ENCODE data around the gene P2RX6.
"Not testable (repeated sequence)": the region's sequence is repeated elsewhere in the genome, so short reads cannot be mapped to it uniquely, and the experiment has no call there.

The P2RX6 gene

GRCh38 chr22:21034989-21035388 lies 20.0 kb downstream of the P2RX6 start:
- no peak overlapping the region for H3K27ac ChIP-seq (ENCODE audit: low read depth in 2 of 2, low read length in 2 of 2)
- H3K27me3 ChIP-seq (ENCODE audit: control insufficient read depth in 2 of 2, insufficient read depth in 2 of 2, low read length in 2 of 2): peaks cover 5% of the 10 kb centered on the region in 2 donors
- H3K9ac ChIP-seq (ENCODE audit: low read depth in 1 of 2, low read length in 2 of 2): no peak overlapping the region
- no peaks in the 10 kb centered on the region for H3K9me3 ChIP-seq (ENCODE audit: control insufficient read depth in 2 of 2, low read length in 2 of 2)
- peaks cover 0 to 7% of the 10 kb centered on the region in 2 donors for H3K4me1 ChIP-seq (ENCODE audit: control insufficient read depth in 2 of 2, insufficient read depth in 2 of 2, low read length in 2 of 2)
- H3K36me3 ChIP-seq (ENCODE audit: control insufficient read depth in 2 of 2, insufficient read depth in 2 of 2, low read length in 2 of 2): no peaks in the 10 kb centered on the region
- no peak overlapping the region for H3K4me3 ChIP-seq (ENCODE audit: low read length in 2 of 2)

- no peaks in the 10 kb centered on the region for H3K36me3 ChIP-seq (ENCODE audit: control insufficient read depth in 2 of 2, insufficient read depth in 2 of 2, low read length in 2 of 2)
- no peak overlapping the region for H3K27ac ChIP-seq (ENCODE audit: low read depth in 2 of 2, low read length in 2 of 2)
- H3K9ac ChIP-seq (ENCODE audit: low read depth in 1 of 2, low read length in 2 of 2): no peak overlapping the region
These were observed 23.4 kb downstream of the P2RX6 start for GRCh38 chr22:21038405-21038804.

DNA sequence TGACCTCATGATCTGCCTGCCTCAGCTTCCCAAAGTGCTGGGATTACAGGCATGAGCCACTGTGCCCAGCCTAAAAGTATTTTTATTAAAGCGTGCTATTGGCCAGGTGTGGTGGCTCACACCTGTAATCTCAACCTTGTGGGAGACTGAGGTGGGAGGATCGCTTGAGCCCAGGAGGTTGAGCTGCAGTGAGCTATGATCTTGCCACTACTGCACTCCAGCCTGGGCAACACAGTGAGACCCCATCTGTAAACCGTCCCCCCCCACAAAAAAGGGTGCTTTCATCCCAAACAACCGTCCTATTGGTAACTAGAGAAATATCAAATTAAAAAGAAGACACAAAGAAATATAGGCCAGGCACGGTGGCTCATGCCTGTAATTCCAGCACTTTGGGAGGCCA lies 24.2 kb downstream of the P2RX6 start:
- not testable (repeated sequence) for H3K9ac ChIP-seq (ENCODE audit: low read depth in 1 of 2, low read length in 2 of 2); H3K27ac ChIP-seq (ENCODE audit: low read depth in 2 of 2, low read length in 2 of 2); H3K9me3 ChIP-seq (ENCODE audit: control insufficient read depth in 2 of 2, low read length in 2 of 2); H3K36me3 ChIP-seq (ENCODE audit: control insufficient read depth in 2 of 2, insufficient read depth in 2 of 2, low read length in 2 of 2); H3K27me3 ChIP-seq (ENCODE audit: control insufficient read depth in 2 of 2, insufficient read depth in 2 of 2, low read length in 2 of 2); H3K4me1 ChIP-seq (ENCODE audit: control insufficient read depth in 2 of 2, insufficient read depth in 2 of 2, low read length in 2 of 2); H3K4me3 ChIP-seq (ENCODE audit: low read length in 2 of 2)

More at GRCh38 chr22:21038405-21038804, 23.4 kb downstream of the P2RX6 start:
- H3K9me3 ChIP-seq (ENCODE audit: control insufficient read depth in 2 of 2, low read length in 2 of 2): no peaks in the 10 kb centered on the region
- H3K27me3 ChIP-seq (ENCODE audit: control insufficient read depth in 2 of 2, insufficient read depth in 2 of 2, low read length in 2 of 2): no peaks in the 10 kb centered on the region
- no peak overlapping the region for H3K4me3 ChIP-seq (ENCODE audit: low read length in 2 of 2)
- H3K4me1 ChIP-seq (ENCODE audit: control insufficient read depth in 2 of 2, insufficient read depth in 2 of 2, low read length in 2 of 2): peaks cover 0 to under 1% of the 10 kb centered on the region in 2 donors

DNA sequence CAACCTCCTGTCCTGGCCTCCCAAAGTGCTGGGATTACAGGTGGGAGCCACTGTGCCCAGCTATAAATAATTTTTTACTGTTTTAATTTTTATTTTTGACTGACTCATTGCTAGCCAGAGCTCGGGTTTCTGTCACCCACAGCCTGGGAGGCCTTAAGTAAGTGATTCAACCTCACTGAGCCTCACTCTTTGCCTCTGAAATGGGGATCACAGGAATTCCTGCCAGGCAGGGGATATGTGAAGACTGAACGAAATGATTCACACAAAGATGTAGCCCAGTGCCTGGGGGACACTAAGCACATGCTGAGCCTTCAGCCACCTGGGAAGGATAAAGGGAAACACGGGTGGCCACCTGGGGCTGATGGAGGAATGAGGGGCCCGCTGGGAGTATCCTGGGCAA lies 27.0 kb downstream of the P2RX6 start:
- peaks cover 2 to 4% of the 10 kb centered on the region in 2 donors for H3K27me3 ChIP-seq (ENCODE audit: control insufficient read depth in 2 of 2, insufficient read depth in 2 of 2, low read length in 2 of 2)
- H3K9ac ChIP-seq (ENCODE audit: low read depth in 1 of 2, low read length in 2 of 2): no peak overlapping the region
- H3K36me3 ChIP-seq (ENCODE audit: control insufficient read depth in 2 of 2, insufficient read depth in 2 of 2, low read length in 2 of 2): no peaks in the 10 kb centered on the region
- peaks cover 8 to 14% of the 10 kb centered on the region in 2 donors for H3K4me1 ChIP-seq (ENCODE audit: control insufficient read depth in 2 of 2, insufficient read depth in 2 of 2, low read length in 2 of 2)
- no peak overlapping the region for H3K4me3 ChIP-seq (ENCODE audit: low read length in 2 of 2)
- H3K27ac ChIP-seq (ENCODE audit: low read depth in 2 of 2, low read length in 2 of 2): no peak overlapping the region
- H3K9me3 ChIP-seq (ENCODE audit: control insufficient read depth in 2 of 2, low read length in 2 of 2): no peaks in the 10 kb centered on the region

GRCh38 chr22:21042978-21043859 lies 28.3 kb downstream of the P2RX6 start:
- Histone ChIP-seq H3K27ac (ENCODE audit: low read depth in 2 of 2, low read length in 2 of 2) (no peak overlapping the region), H3K27me3 (ENCODE audit: control insufficient read depth in 2 of 2, insufficient read depth in 2 of 2, low read length in 2 of 2) (peaks cover 2 to 4% of the 10 kb centered on the region in 2 donors), H3K4me3 (ENCODE audit: low read length in 2 of 2) (no peak overlapping the region), H3K9ac (ENCODE audit: low read depth in 1 of 2, low read length in 2 of 2) (no peak overlapping the region), H3K9me3 (ENCODE audit: control insufficient read depth in 2 of 2, low read length in 2 of 2) (no peaks in the 10 kb centered on the region), H3K4me1 (ENCODE audit: control insufficient read depth in 2 of 2, insufficient read depth in 2 of 2, low read length in 2 of 2) (peaks cover 8 to 14% of the 10 kb centered on the region in 2 donors), H3K36me3 (ENCODE audit: control insufficient read depth in 2 of 2, insufficient read depth in 2 of 2, low read length in 2 of 2) (no peaks in the 10 kb centered on the region)

- no peak overlapping the region for H3K9ac ChIP-seq (ENCODE audit: low read depth in 1 of 2, low read length in 2 of 2)
- no peaks in the 10 kb centered on the region for H3K9me3 ChIP-seq (ENCODE audit: control insufficient read depth in 2 of 2, low read length in 2 of 2)
- peaks cover 8 to 14% of the 10 kb centered on the region in 2 donors for H3K4me1 ChIP-seq (ENCODE audit: control insufficient read depth in 2 of 2, insufficient read depth in 2 of 2, low read length in 2 of 2)
- peaks cover 2 to 4% of the 10 kb centered on the region in 2 donors for H3K27me3 ChIP-seq (ENCODE audit: control insufficient read depth in 2 of 2, insufficient read depth in 2 of 2, low read length in 2 of 2)
- H3K36me3 ChIP-seq (ENCODE audit: control insufficient read depth in 2 of 2, insufficient read depth in 2 of 2, low read length in 2 of 2): no peaks in the 10 kb centered on the region
- H3K4me3 ChIP-seq (ENCODE audit: low read length in 2 of 2): no peak overlapping the region
- no peak overlapping the region for H3K27ac ChIP-seq (ENCODE audit: low read depth in 2 of 2, low read length in 2 of 2)
These were observed 29.0 kb downstream of the P2RX6 start for GRCh38 chr22:21043860-21044535.

DNA sequence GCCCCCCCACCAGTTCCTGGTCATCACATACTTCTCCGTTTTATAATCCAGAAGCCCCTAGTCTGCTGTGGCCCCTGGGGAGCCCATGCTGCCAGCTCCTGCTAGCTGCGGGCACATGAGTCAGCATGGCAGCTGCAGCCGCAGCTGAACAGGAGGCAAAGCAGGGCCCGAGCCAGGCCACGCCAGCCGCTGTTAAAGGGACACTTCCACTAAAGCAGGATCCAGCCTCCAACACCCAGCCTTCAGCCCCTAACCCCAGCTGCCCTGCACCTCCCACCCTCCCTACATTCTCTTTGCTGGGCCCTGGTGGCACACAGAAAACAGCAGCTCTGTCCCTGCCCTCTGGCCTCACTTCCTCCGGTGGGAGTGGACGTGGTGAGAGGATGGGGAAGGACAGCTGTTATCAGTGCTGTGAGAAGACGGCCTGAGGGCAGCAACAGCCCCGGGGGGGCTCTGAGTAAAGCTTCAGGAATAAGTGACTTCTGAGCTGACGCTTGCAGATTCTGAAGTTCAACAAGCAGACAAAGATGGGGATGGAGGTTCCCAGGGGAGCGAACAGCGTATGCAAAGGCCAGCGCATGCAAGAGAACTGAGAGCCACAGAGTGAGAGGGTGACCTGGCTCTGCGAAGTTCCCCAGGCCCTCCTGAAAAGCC lies 30.1 kb downstream of the P2RX6 start:
- no peaks in the 10 kb centered on the region for H3K9me3 ChIP-seq (ENCODE audit: control insufficient read depth in 2 of 2, low read length in 2 of 2)
- H3K4me1 ChIP-seq (ENCODE audit: control insufficient read depth in 2 of 2, insufficient read depth in 2 of 2, low read length in 2 of 2): peaks cover 8 to 14% of the 10 kb centered on the region in 2 donors
- peaks cover 2 to 4% of the 10 kb centered on the region in 2 donors for H3K27me3 ChIP-seq (ENCODE audit: control insufficient read depth in 2 of 2, insufficient read depth in 2 of 2, low read length in 2 of 2)
- H3K27ac ChIP-seq (ENCODE audit: low read depth in 2 of 2, low read length in 2 of 2): no peak overlapping the region
- H3K4me3 ChIP-seq (ENCODE audit: low read length in 2 of 2): peak overlapping the region; percentile 48 to 64
- no peak overlapping the region for H3K9ac ChIP-seq (ENCODE audit: low read depth in 1 of 2, low read length in 2 of 2)
- no peaks in the 10 kb centered on the region for H3K36me3 ChIP-seq (ENCODE audit: control insufficient read depth in 2 of 2, insufficient read depth in 2 of 2, low read length in 2 of 2)

DNA sequence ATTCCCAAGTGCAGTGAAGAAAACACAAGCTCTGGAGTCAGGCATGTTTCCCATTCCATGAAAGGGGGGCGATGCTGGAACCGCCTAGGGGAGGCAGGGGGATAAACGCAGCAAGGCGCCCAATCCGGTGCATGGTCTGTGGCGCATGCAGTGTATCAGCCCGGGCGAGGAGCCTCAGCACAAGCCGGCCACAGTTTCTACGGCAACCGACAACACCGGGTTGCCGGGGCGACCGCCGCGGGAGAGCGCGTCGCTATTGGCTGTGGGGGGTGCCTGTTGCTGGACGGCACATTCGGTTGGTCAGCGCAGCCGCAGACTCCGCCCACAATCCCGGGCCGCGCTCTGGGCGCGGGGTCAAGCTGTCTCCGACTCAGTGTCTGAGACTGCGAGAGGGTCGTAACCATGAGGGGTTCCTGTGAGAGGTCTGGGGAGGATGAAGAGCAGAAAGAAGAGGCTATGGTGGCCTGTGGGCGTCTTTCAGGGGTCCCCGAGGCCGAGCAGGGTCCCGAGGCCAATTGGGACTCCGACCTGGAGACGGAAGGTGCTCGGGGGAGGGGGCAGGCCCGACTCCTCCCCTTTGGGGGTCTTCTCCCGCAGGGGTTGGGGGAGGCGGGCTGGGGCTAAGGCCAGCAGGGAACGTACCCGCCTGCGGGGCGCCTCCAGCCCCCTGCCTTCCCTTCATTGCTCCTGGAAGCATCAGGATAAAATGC lies 30.8 kb downstream of the P2RX6 start, which contains the start of gene LRRC74B:
Gene LRRC74B (plus strand): TSS at position 362 of the 710 bp plus-strand sequence. CDS start 41 bp downstream, at position 403.
- no peak within 1 kb of the TSS for H3K9ac ChIP-seq (ENCODE audit: low read depth in 1 of 2, low read length in 2 of 2)
- H3K27ac ChIP-seq (ENCODE audit: low read depth in 2 of 2, low read length in 2 of 2): no peak within 1 kb of the TSS
- H3K9me3 ChIP-seq (ENCODE audit: control insufficient read depth in 2 of 2, low read length in 2 of 2): no peaks in the 10 kb centered on the region
- H3K27me3 ChIP-seq (ENCODE audit: control insufficient read depth in 2 of 2, insufficient read depth in 2 of 2, low read length in 2 of 2): peaks cover 2 to 4% of the 10 kb centered on the region in 2 donors
- peaks cover 8 to 14% of the 10 kb centered on the region in 2 donors for H3K4me1 ChIP-seq (ENCODE audit: control insufficient read depth in 2 of 2, insufficient read depth in 2 of 2, low read length in 2 of 2)
- no peaks in the 10 kb centered on the region for H3K36me3 ChIP-seq (ENCODE audit: control insufficient read depth in 2 of 2, insufficient read depth in 2 of 2, low read length in 2 of 2)
- H3K4me3 ChIP-seq (ENCODE audit: low read length in 2 of 2): peak within 1 kb of the TSS; percentile 50 to 64

DNA sequence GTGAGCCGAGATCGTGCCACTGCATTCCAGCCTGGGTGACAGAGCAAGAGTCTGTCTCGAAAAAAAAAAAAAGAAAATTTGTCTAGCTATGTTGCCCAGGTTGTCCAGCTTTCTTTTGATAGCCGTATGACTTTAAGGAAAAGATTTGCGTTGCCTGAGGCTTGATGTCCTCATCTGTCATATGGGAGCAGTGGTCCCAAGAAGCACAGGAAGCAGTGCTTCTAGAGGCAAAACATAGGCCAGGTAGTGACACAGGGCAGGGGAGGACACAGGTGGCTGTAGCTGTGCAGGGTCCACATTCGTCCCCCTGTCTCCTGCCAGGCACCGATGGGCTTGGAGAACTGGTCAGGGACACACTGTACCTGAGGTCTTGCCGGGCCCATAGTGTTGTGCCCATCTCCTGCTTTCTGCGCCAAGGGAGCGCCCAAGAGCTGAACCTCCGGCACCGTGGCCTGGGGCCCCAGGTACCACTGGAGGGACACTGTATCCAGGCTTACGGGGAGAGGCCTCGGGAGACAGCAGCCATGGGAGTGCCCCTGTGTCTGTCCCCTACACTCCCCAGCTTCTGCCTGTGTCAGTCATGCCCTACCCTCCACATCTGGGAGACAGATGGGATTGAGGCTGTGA lies 32.2 kb downstream of the P2RX6 start:
- Histone ChIP-seq H3K9me3 (ENCODE audit: control insufficient read depth in 2 of 2, low read length in 2 of 2) (no peaks in the 10 kb centered on the region), H3K36me3 (ENCODE audit: control insufficient read depth in 2 of 2, insufficient read depth in 2 of 2, low read length in 2 of 2) (no peaks in the 10 kb centered on the region), H3K4me3 (ENCODE audit: low read length in 2 of 2) (no peak overlapping the region), H3K4me1 (ENCODE audit: control insufficient read depth in 2 of 2, insufficient read depth in 2 of 2, low read length in 2 of 2) (peaks cover 8 to 14% of the 10 kb centered on the region in 2 donors), H3K27me3 (ENCODE audit: control insufficient read depth in 2 of 2, insufficient read depth in 2 of 2, low read length in 2 of 2) (peaks cover 2 to 4% of the 10 kb centered on the region in 2 donors), H3K9ac (ENCODE audit: low read depth in 1 of 2, low read length in 2 of 2) (no peak overlapping the region), H3K27ac (ENCODE audit: low read depth in 2 of 2, low read length in 2 of 2) (no peak overlapping the region)

Measured in mucosa of rectum (tissue), 2 donors.